Smooth muscle cell of the brain vasculature (primary cell): ENCODE measurements around the gene KRT76.

ENCODE experiments used
- DNase-seq: peaks from one replicate; pipeline ENCODE4 v3.0.0-alpha.2; 2012; ENCODE audit warnings: low read depth, low spot score

The KRT76 gene

GRCh38 chr12:52730793-52731192, 46.4 kb downstream of the KRT76 start:
- no peak for DNase-seq

GRCh38 chr12:52730383-52730782, 46.8 kb downstream of the KRT76 start:
- DNase-seq: no peak

GRCh38 chr12:52729147-52729546, 48.0 kb downstream of the KRT76 start:
- DNase-seq: no peak

- DNase-seq: no peak
These were observed 48.8 kb downstream of the KRT76 start for GRCh38 chr12:52728374-52728773.

GRCh38 chr12:52727037-52727436, 50.1 kb downstream of the KRT76 start:
- no peak for DNase-seq

- no peak for DNase-seq
These were observed 50.7 kb downstream of the KRT76 start for GRCh38 chr12:52726451-52726850.

- DNase-seq: no peak
These were observed 52.8 kb downstream of the KRT76 start for GRCh38 chr12:52724384-52724783.

GRCh38 chr12:52722680-52723079, 54.5 kb downstream of the KRT76 start:
- DNase-seq: no peak

GRCh38 chr12:52721838-52722470, 55.2 kb downstream of the KRT76 start:
- DNase-seq: no peak

- DNase-seq: no peak
These were observed 56.7 kb downstream of the KRT76 start for GRCh38 chr12:52720365-52720886.
